OCI-LY3 (cell line): ENCODE results near the gene TICRR.

Source experiments
- H2AFZ ChIP-seq: fragments of 200-600, 300-600 bp; shearing (Covaris generic); 2 replicates; pipeline ENCODE4 v1.6.0; 2014; ENCODE audit warnings: antibody characterized with exemption, low read depth, low read length
- H3K27ac ChIP-seq: fragments of 200-600, 300-600 bp; sonication (generic); 2 replicates; pipeline ENCODE4 v1.5.1; 2014; ENCODE audit warnings: mild to moderate bottlenecking, low read length, moderate library complexity, mixed read lengths
- H3K27me3 ChIP-seq: fragments of 200-600, 300-600 bp; sonication (generic); 2 replicates; pipeline ENCODE4 v1.6.1; 2014; ENCODE audit warnings: low read depth, low read length, mixed read lengths
- H3K36me3 ChIP-seq: fragments of 200-600, 300-600 bp; sonication (generic); replicated peaks from 2 replicates; pipeline ENCODE3; 2014; ENCODE audit warnings: low read depth, low read length, mixed read lengths
- H3K4me1 ChIP-seq: fragments of 300-600, 200-600 bp; sonication (generic); 2 replicates; pipeline ENCODE4 v1.6.1; 2014; ENCODE audit warnings: low read length, mixed read lengths
- H3K4me2 ChIP-seq: fragments of 200-600, 300-600 bp; sonication (generic); 2 replicates; pipeline ENCODE4 v1.6.1; 2014; ENCODE audit warnings: low read length, mixed read lengths
- H3K4me3 ChIP-seq: fragments of 300-600, 200-600 bp; sonication (generic); 2 replicates; pipeline ENCODE4 v1.5.1; 2014; ENCODE audit warnings: antibody characterized with exemption, mild to moderate bottlenecking, low read length, moderate library complexity
- H3K79me2 ChIP-seq: fragments of 300-600, 200-600 bp; shearing (Covaris generic); 2 replicates; pipeline ENCODE4 v1.6.1; 2014; ENCODE audit warnings: mild to moderate bottlenecking, low read length, mixed read lengths
- H3K9ac ChIP-seq: fragments of 300-600, 200-600 bp; shearing (Covaris generic); 2 replicates; pipeline ENCODE4 v1.6.0; 2014; ENCODE audit warnings: mild to moderate bottlenecking, low read length, moderate library complexity
- H3K9me3 ChIP-seq: fragments of 200-600, 300-600 bp; shearing (Covaris generic); 2 replicates; pipeline ENCODE4 v1.6.1; 2014; ENCODE audit warnings: low read length, mixed read lengths; ENCODE audit not compliant: insufficient read depth
- H4K20me1 ChIP-seq: fragments of 200-600, 300-600 bp; sonication (generic); 2 replicates; pipeline ENCODE4 v1.6.1; 2016; ENCODE audit warnings: low read length, mixed read lengths; ENCODE audit not compliant: insufficient read depth
- CTCF ChIP-seq: fragments of 200-600, 300-600 bp; sonication (generic); IDR thresholded peaks from 2 replicates; pipeline ENCODE4 v1.5.1; 2014; ENCODE audit warnings: antibody characterized with exemption, low read length, low read depth
- EZH2phosphoT487 ChIP-seq: fragments of 200-600 bp; shearing (Covaris generic); IDR thresholded peaks from 2 replicates; pipeline ENCODE4 v1.6.1; 2018; ENCODE audit warnings: antibody characterized with exemption, mixed run types, low read depth

Gene TICRR, protein sequence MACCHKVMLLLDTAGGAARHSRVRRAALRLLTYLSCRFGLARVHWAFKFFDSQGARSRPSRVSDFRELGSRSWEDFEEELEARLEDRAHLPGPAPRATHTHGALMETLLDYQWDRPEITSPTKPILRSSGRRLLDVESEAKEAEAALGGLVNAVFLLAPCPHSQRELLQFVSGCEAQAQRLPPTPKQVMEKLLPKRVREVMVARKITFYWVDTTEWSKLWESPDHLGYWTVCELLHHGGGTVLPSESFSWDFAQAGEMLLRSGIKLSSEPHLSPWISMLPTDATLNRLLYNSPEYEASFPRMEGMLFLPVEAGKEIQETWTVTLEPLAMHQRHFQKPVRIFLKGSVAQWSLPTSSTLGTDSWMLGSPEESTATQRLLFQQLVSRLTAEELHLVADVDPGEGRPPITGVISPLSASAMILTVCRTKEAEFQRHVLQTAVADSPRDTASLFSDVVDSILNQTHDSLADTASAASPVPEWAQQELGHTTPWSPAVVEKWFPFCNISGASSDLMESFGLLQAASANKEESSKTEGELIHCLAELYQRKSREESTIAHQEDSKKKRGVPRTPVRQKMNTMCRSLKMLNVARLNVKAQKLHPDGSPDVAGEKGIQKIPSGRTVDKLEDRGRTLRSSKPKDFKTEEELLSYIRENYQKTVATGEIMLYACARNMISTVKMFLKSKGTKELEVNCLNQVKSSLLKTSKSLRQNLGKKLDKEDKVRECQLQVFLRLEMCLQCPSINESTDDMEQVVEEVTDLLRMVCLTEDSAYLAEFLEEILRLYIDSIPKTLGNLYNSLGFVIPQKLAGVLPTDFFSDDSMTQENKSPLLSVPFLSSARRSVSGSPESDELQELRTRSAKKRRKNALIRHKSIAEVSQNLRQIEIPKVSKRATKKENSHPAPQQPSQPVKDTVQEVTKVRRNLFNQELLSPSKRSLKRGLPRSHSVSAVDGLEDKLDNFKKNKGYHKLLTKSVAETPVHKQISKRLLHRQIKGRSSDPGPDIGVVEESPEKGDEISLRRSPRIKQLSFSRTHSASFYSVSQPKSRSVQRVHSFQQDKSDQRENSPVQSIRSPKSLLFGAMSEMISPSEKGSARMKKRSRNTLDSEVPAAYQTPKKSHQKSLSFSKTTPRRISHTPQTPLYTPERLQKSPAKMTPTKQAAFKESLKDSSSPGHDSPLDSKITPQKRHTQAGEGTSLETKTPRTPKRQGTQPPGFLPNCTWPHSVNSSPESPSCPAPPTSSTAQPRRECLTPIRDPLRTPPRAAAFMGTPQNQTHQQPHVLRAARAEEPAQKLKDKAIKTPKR (N-terminal part only)

GRCh38 chr15:89575146-89575655 is at the start of gene TICRR:
Gene TICRR, plus strand, starts transcription at chr15:89575469. Its CDS starts 118 bp downstream, at chr15:89575587.
- Histone ChIP-seq H2AFZ (peak within 1 kb of the TSS; percentile 59), H4K20me1 (peaks cover 12% of the 10 kb centered on the region), H3K79me2 (peaks cover 49% of the 10 kb centered on the region), H3K27me3 (no peaks in the 10 kb centered on the region), H3K9ac (peak within 1 kb of the TSS; percentile 90), H3K4me3 (peak within 1 kb of the TSS; percentile 94), H3K4me1 (peaks cover 20% of the 10 kb centered on the region), H3K4me2 (peak within 1 kb of the TSS; percentile 82), H3K27ac (peak within 1 kb of the TSS; percentile 56), H3K9me3 (no peaks in the 10 kb centered on the region), H3K36me3 (peaks cover 26% of the 10 kb centered on the region)
- TF ChIP-seq CTCF (no peak), EZH2phosphoT487 (no peak)

DNA sequence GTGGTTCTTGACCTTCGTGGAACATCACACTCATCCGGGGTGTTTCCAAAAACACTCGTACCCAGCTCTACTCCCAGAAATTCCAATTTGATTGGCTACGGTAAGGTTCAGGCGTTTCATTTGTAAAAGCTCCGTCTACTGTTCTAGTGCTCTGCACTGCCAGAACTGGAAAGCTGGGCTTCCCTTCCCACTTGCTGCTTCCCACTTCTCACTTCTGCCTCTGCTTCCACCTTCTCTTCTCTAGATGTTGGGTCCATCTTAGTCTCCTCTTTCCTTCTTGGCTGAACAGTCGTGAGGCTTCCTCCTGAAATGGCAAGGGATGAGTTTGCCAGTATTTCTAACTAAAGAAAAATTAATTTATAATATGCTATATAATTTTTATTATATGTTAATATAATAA is 49.1 kb upstream of the TICRR start:
- Histone ChIP-seq H3K36me3 (no peaks in the 10 kb centered on the region), H3K27me3 (no peaks in the 10 kb centered on the region), H3K27ac (no peak overlapping the region), H3K79me2 (no peaks in the 10 kb centered on the region), H4K20me1 (no peaks in the 10 kb centered on the region), H3K9ac (no peak overlapping the region), H2AFZ (no peak overlapping the region), H3K4me2 (no peak overlapping the region), H3K9me3 (no peaks in the 10 kb centered on the region), H3K4me3 (no peak overlapping the region), H3K4me1 (peaks cover 21% of the 10 kb centered on the region)
- TF ChIP-seq CTCF (no peak), EZH2phosphoT487 (no peak)

GRCh38 chr15:89526601-89527441 is 48.4 kb upstream of the TICRR start:
- no peak overlapping the region for H3K9ac ChIP-seq
- no peaks in the 10 kb centered on the region for H4K20me1 ChIP-seq
- H3K4me3 ChIP-seq, result no peak overlapping the region
- peaks cover 21% of the 10 kb centered on the region for H3K4me1 ChIP-seq
- H3K27ac ChIP-seq, result no peak overlapping the region
- H3K4me2 ChIP-seq, result no peak overlapping the region
- H3K27me3 ChIP-seq, result no peaks in the 10 kb centered on the region
- no peak overlapping the region for H2AFZ ChIP-seq
- TF ChIP-seq EZH2phosphoT487 (no peak), CTCF (no peak)
- no peaks in the 10 kb centered on the region for H3K36me3 ChIP-seq
- no peaks in the 10 kb centered on the region for H3K79me2 ChIP-seq
- no peaks in the 10 kb centered on the region for H3K9me3 ChIP-seq
